Memory B cell (primary cell): ENCODE data around the gene POU2AF3.

Experiments used
- ATAC-seq: fragments of 150-1000 bp; cut with Tn5 transposase; 2 replicates; pipeline ENCODE4 v1.10.0; 2021; ENCODE audit warnings: low read depth, mild to moderate bottlenecking, moderate library complexity
- DNase-seq, 2 donors: peaks; one replicate each; pipeline ENCODE4 v3.0.0; 2022; ENCODE audit warnings: low spot score in 2 of 2
- H3K27ac Mint-ChIP-seq: one replicate; pipeline ENCODE4 v1.8.0; 2022; ENCODE audit warnings: mild to moderate bottlenecking, moderate library complexity, mixed read lengths
- H3K27me3 Mint-ChIP-seq: one replicate; pipeline ENCODE4 v1.8.0; 2022; ENCODE audit warnings: mixed read lengths
- H3K36me3 Mint-ChIP-seq: one replicate; pipeline ENCODE4 v1.8.0; 2022; ENCODE audit warnings: mild to moderate bottlenecking, mixed read lengths
- H3K4me1 Mint-ChIP-seq: one replicate; pipeline ENCODE4 v1.8.0; 2022; ENCODE audit warnings: mixed read lengths
- H3K4me3 Mint-ChIP-seq: one replicate; pipeline ENCODE4 v1.8.0; 2022; ENCODE audit warnings: mild to moderate bottlenecking, moderate library complexity, mixed read lengths
- H3K9me3 Mint-ChIP-seq: one replicate; pipeline ENCODE4 v1.8.0; 2022; ENCODE audit warnings: mixed read lengths

POU2AF3 gene

GRCh38 chr11:111347002-111347722 is 48.8 kb downstream of the POU2AF3 start:
- no peaks in the 10 kb centered on the region for H3K9me3 Mint-ChIP-seq
- no peak for DNase-seq
- H3K27me3 Mint-ChIP-seq, result no peaks in the 10 kb centered on the region
- H3K4me3 Mint-ChIP-seq, result no peak overlapping the region
- H3K36me3 Mint-ChIP-seq, result peaks cover 6% of the 10 kb centered on the region
- H3K4me1 Mint-ChIP-seq, result peaks cover 41% of the 10 kb centered on the region
- peak overlapping the region; percentile 75 for H3K27ac Mint-ChIP-seq
- ATAC-seq, result no peak

DNA sequence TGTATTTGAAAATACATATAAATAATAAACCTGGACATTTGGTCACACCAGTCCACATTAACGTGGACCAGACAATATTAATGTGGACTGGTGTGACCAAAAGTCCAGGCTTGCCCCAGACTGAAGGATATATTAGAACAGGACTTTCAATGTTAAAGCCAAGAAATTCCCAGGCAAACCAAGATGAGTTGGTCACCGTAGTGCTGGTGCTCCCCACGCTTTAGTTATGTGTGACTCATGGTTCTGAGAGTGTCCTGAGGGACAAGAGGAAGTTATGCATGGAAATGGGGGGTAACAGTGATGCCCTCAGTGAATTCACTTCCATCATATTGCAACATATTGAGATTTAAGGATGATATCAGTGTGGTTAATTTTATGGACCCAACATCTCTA is 49.4 kb downstream of the POU2AF3 start:
- Mint-ChIP-seq H3K27me3 (no peaks in the 10 kb centered on the region), H3K36me3 (peaks cover 11% of the 10 kb centered on the region), H3K9me3 (no peaks in the 10 kb centered on the region), H3K4me1 (peaks cover 42% of the 10 kb centered on the region), H3K4me3 (no peak overlapping the region), H3K27ac (no peak overlapping the region)
- ATAC-seq (no peak), DNase-seq (no peak)

GRCh38 chr11:111348147-111348546 is 49.8 kb downstream of the POU2AF3 start:
- no peaks in the 10 kb centered on the region for H3K27me3 Mint-ChIP-seq
- ATAC-seq (no peak), DNase-seq (no peak)
- H3K9me3 Mint-ChIP-seq, result no peaks in the 10 kb centered on the region
- H3K27ac Mint-ChIP-seq, result peak overlapping the region; percentile 38
- peaks cover 14% of the 10 kb centered on the region for H3K36me3 Mint-ChIP-seq
- H3K4me3 Mint-ChIP-seq, result no peak overlapping the region
- peaks cover 47% of the 10 kb centered on the region for H3K4me1 Mint-ChIP-seq

DNA sequence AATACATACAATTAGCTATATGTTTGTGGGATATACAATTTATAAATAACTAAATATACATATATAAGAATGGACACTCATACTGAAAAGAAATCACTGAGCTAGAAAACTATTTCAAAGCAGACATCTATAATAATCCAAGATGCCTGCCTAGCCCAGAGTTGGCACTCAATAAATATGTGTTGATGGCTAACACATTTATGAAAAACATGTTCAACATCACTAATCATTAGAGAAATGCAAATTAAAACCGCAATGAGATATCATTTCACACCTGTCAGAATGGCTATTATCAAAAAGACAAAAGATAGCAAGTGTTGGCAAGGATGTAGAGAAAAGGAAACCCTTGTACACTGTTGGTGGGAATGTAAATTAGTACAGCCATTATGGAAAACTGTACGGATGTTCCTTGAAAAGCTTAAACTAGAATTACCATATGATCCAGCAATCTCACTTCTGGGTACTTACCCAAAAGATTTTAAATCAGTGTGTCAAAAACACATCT is 50.9 kb downstream of the POU2AF3 start:
- H3K9me3 Mint-ChIP-seq, result no peaks in the 10 kb centered on the region
- ATAC-seq (peak; percentile 78), DNase-seq (no peak)
- H3K27ac Mint-ChIP-seq, result peak overlapping the region; percentile 79
- H3K36me3 Mint-ChIP-seq, result peaks cover 23% of the 10 kb centered on the region
- H3K4me3 Mint-ChIP-seq, result no peak overlapping the region
- H3K27me3 Mint-ChIP-seq, result no peaks in the 10 kb centered on the region
- peaks cover 52% of the 10 kb centered on the region for H3K4me1 Mint-ChIP-seq

DNA sequence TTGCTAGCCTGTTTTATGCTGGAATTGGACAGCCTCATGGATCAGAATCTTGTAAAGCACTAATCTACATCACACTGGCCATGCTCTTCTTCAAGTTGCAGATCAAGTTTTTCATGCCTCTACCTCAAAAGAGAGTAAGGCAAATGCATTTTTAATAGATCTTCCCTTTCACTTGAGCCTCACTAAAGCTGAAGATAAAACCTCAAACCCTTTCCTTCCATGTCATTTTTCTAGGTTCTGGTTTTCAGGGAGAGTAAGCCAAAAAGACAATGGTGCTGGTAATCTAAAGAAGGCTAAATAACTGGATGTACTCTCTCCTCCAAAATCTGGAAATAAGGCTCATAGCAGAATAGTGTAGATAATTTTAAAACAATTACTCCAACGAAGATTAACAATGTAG is 52.5 kb downstream of the POU2AF3 start:
- DNase-seq, result no peak
- Mint-ChIP-seq H3K36me3 (peaks cover 34% of the 10 kb centered on the region), H3K27ac (peak overlapping the region; percentile 91), H3K4me1 (peaks cover 54% of the 10 kb centered on the region), H3K27me3 (no peaks in the 10 kb centered on the region), H3K4me3 (no peak overlapping the region), H3K9me3 (no peaks in the 10 kb centered on the region)
- ATAC-seq, result no peak

DNA sequence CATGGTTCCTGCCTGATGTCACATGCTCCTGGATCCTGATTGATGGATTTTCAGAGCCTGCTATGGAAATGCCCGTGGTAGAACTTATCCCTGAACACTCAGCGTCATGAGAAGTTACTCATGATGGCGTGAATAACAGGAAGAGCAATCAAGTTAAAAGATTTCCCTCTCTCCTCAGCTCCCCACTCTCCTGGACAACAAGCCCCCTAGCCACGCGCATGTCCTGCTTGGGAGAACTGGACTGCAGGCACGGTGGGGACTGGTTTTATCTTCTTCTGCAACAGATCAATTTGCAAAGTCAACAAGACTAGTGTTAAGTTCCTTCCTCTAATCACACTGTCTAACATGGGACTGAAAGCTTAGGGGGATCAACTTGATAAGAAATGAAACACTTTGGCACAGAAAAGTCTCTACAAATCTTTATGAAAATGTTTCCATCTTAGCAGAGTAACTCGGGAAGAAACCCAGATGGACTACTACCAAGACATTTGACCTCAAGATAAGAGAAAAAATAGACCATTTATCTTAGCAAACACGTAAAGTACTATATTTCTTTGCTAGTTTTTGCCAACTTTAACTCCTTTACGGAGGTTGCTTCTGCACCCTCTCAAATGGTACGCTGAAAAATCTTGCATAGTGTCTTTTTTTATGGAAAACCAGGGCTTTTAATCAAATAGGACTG is 53.2 kb downstream of the POU2AF3 start:
- peaks cover 47% of the 10 kb centered on the region for H3K4me1 Mint-ChIP-seq
- peak overlapping the region; percentile 91 for H3K27ac Mint-ChIP-seq
- no peaks in the 10 kb centered on the region for H3K27me3 Mint-ChIP-seq
- ATAC-seq (no peak), DNase-seq (no peak)
- H3K36me3 Mint-ChIP-seq, result peaks cover 36% of the 10 kb centered on the region
- no peaks in the 10 kb centered on the region for H3K9me3 Mint-ChIP-seq
- no peak overlapping the region for H3K4me3 Mint-ChIP-seq

DNA sequence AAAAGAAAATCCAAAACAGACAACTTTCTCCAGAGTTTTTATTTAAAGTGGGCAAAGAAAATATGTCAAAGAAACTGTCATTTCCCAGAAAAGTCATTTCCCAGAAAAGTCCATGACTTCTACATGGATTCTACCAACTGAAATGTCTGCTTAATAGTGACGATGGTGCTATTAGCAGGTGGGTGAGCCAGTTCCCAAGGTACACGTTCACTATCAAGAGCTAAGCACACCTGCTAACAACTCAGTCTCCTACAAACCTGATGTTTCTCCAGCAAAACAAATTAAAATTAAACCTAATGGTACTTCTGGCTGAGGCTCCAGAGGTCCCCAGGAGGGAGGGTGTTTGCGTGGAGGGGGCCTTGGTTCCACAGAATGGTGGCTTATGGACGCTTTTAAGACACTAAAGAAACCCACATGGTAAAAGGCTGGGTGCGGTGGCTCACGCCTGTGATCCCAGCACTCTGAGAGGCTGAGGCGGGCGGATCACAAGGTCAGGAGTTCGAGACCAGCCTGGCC is 53.9 kb downstream of the POU2AF3 start:
- DNase-seq, result no peak
- H3K4me3 Mint-ChIP-seq, result no peak overlapping the region
- ATAC-seq, result no peak
- peaks cover 42% of the 10 kb centered on the region for H3K36me3 Mint-ChIP-seq
- peak overlapping the region; percentile 90 for H3K27ac Mint-ChIP-seq
- no peaks in the 10 kb centered on the region for H3K27me3 Mint-ChIP-seq
- H3K9me3 Mint-ChIP-seq, result no peaks in the 10 kb centered on the region
- peaks cover 45% of the 10 kb centered on the region for H3K4me1 Mint-ChIP-seq

GRCh38 chr11:111352935-111353710 is 54.8 kb downstream of the POU2AF3 start:
- Mint-ChIP-seq H3K4me3 (no peak overlapping the region), H3K36me3 (peaks cover 42% of the 10 kb centered on the region), H3K27ac (peak overlapping the region; percentile 90), H3K27me3 (no peaks in the 10 kb centered on the region), H3K9me3 (no peaks in the 10 kb centered on the region), H3K4me1 (peaks cover 43% of the 10 kb centered on the region)
- DNase-seq, result no peak
- ATAC-seq, result peak; percentile 54

DNA sequence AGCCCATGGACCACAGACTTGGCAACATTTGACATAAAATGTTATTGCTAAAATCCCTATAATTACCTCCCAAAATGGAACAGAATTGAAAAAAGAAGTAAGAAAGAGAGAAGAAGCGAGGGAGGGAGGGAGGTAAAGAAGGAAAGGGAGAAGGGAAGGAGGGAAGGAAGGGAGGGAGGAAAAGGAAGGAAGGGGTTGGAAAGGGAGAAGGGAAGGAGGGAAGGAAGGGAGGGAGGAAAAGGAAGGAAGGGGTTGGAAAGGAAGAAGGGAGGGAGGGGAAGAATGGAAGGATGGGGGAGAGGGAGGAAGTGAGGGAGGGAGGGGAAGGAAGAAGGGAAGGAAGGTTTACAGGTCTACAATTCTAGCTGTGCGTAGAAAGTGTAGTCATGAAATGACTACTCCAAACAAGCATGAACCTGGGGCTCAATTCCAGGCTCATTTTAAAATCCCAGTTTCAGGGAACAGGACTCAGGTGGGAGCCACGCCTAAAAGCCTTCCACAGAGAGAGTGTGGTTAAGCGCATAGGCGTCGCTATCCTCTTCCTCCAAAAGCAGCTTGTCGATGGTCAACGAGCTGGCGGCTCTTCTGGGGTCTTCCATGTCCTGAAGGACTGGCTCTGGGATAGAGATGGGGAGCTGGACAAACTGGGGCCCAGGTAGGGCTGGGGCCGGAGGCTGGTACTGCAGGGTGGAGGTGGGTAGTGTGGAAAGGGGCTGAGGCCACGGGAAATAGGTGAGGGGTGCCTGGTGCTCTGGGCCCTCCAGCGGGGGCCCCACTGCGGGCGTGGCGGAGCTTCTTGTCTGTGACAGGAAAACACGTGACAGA is 55.6 kb downstream of the POU2AF3 start:
- peaks cover 43% of the 10 kb centered on the region for H3K4me1 Mint-ChIP-seq
- H3K4me3 Mint-ChIP-seq, result no peak overlapping the region
- no peaks in the 10 kb centered on the region for H3K27me3 Mint-ChIP-seq
- no peak for ATAC-seq
- H3K9me3 Mint-ChIP-seq, result no peaks in the 10 kb centered on the region
- peaks cover 42% of the 10 kb centered on the region for H3K36me3 Mint-ChIP-seq
- no peak for DNase-seq
- H3K27ac Mint-ChIP-seq, result peak overlapping the region; percentile 90

DNA sequence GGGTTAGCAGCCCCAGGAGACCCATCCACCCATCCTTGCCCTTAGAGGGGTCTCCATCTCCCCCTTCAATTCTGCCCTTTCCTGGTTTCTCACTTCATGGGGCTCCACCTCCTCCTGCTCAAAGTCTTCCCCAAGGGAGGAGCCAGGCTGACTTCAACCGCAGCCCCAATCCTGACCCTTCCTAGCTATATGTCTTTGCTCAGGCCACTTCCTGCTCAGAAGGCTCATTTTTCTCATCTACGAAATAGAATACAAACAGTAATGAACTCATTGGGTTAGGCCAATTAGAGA is 56.2 kb downstream of the POU2AF3 start:
- Mint-ChIP-seq H3K27me3 (no peaks in the 10 kb centered on the region), H3K27ac (peak overlapping the region; percentile 90), H3K4me3 (no peak overlapping the region), H3K9me3 (no peaks in the 10 kb centered on the region), H3K4me1 (peaks cover 39% of the 10 kb centered on the region), H3K36me3 (peaks cover 42% of the 10 kb centered on the region)
- no peak for ATAC-seq
- no peak for DNase-seq

DNA sequence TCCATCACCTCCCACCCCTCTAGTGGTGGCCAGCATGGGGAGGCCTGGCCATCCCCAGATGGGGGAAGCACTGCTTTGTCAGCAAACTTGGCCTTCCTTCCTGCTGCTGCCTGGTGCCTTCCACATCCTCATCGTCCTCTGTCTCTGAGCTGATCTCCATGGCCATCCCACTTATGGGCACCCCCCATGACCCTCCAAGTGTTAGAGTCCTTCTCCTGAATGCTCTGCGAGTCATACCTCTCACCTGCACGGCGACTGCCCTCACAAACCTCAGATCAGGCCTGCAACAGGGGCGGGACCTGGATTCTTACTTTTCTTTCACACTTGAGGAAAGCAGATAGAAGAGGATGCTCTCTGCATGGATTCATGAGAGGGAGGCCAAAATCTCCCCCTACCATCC is 56.8 kb downstream of the POU2AF3 start:
- Mint-ChIP-seq H3K4me1 (peaks cover 38% of the 10 kb centered on the region), H3K9me3 (no peaks in the 10 kb centered on the region), H3K27me3 (no peaks in the 10 kb centered on the region), H3K27ac (peak overlapping the region; percentile 59), H3K4me3 (no peak overlapping the region), H3K36me3 (peaks cover 40% of the 10 kb centered on the region)
- DNase-seq (no peak), ATAC-seq (no peak)

DNA sequence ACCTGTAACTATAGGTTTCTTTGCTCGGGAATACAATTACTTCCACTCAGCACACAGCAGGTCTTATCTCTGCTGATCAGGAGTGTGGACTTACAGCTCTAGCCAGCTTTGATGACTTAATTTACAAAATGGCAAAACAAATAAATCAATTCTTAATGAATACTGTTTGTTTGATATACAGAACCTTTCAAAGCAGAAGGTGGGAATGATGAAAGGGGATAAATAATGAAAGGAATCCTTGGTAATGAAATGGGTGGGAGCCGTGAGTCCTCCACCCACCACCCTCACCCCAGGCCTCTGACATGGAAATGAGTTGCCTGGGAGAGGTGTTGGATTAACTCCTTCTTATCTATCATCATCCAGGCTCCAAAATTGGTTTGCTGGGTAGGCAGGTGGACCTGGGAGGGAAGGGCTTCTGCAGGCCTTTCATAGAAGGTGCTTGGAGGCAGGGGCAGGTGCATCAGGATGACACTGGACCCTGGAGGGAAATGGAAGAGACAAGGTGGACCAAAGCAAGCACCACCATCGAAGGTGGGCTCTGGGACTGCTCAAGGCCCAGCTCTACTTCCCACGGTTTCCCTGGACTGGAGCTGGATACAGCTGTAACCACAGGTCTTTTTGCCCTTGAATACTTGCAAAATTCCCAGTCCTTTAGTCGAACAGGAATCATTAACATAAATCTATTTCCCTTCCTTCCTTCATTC is 57.8 kb downstream of the POU2AF3 start:
- Mint-ChIP-seq H3K27me3 (no peaks in the 10 kb centered on the region), H3K36me3 (peaks cover 36% of the 10 kb centered on the region), H3K4me1 (peaks cover 37% of the 10 kb centered on the region), H3K4me3 (no peak overlapping the region), H3K27ac (peak overlapping the region; percentile 88), H3K9me3 (no peaks in the 10 kb centered on the region)
- ATAC-seq (no peak), DNase-seq (no peak)

DNA sequence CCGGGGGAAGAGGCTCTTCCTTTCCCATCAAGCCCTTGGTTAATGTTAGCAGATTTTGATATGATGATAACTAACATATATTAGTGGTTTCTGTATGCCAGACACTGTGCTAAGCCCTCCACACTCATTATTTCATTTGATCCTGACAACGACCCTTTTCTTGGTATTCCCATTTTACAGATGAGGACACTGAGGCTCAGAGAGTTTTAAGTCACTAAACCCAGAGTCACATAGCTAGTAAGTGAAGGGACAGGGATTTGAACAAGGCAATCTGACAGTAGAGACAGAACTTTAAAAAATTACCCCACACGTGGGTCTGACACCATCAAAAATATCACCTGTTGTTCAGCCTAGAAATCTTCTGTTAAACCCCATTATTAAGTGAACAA is 58.3 kb downstream of the POU2AF3 start:
- DNase-seq (no peak), ATAC-seq (no peak)
- peaks cover 41% of the 10 kb centered on the region for H3K36me3 Mint-ChIP-seq
- peaks cover 39% of the 10 kb centered on the region for H3K4me1 Mint-ChIP-seq
- H3K4me3 Mint-ChIP-seq, result no peak overlapping the region
- H3K27ac Mint-ChIP-seq, result peak overlapping the region; percentile 88
- no peaks in the 10 kb centered on the region for H3K27me3 Mint-ChIP-seq
- H3K9me3 Mint-ChIP-seq, result no peaks in the 10 kb centered on the region
